HepG2 (cell line): Measurements from ENCODE around the gene RAC3. TPM values are rescaled to one million over a fixed set of nuclear protein-coding genes. Genes with fewer than 3 reads are reported as not detected.
A peak's percentile ranks its signal among the peaks of the same experiment; 100 is the strongest.

Experiments
- KDM5B ChIP-seq: sonication (generic); formaldehyde crosslinking; IDR thresholded peaks from 2 replicates; pipeline ENCODE4 v1.4.0; 2020; ENCODE audit warnings: missing genetic modification reagents, mild to moderate bottlenecking, borderline replicate concordance
- SRY ChIP-seq: sonication (generic); formaldehyde crosslinking; IDR thresholded peaks from 2 replicates; pipeline ENCODE4 v1.8.0; 2022; ENCODE audit warnings: mild to moderate bottlenecking, missing genetic modification reagents
- ZNF207 ChIP-seq: fragments of 450-650 bp; IDR thresholded peaks from 2 replicates; pipeline ENCODE4 v1.6.1; 2016; ENCODE audit warnings: antibody characterized with exemption, borderline replicate concordance
- ZNF234 ChIP-seq: sonication (generic); formaldehyde crosslinking; conservative IDR thresholded peaks from 2 replicates; pipeline ENCODE4 v1.5.1; 2020; ENCODE audit warnings: mild to moderate bottlenecking, missing genetic modification reagents
- ZNF34 ChIP-seq: sonication (generic); formaldehyde crosslinking; IDR thresholded peaks from 2 replicates; pipeline ENCODE4 v1.4.0; 2020; ENCODE audit warnings: mild to moderate bottlenecking, missing genetic modification reagents, borderline replicate concordance
- ZNF572 ChIP-seq: sonication (generic); formaldehyde crosslinking; IDR thresholded peaks from 2 replicates; pipeline ENCODE4 v1.5.1; 2020; ENCODE audit warnings: mild to moderate bottlenecking, missing genetic modification reagents
- ZSCAN31 ChIP-seq: sonication (generic); formaldehyde crosslinking; IDR thresholded peaks from 2 replicates; pipeline ENCODE4 v1.5.0; 2020; ENCODE audit warnings: low read depth, mild to moderate bottlenecking, missing genetic modification reagents
- polyA plus RNA-seq, 8 experiments: library from polyadenylated mRNA; depleted of rRNA in 3 of 8; stranded (reverse) in 7 of 8; unstranded in 1 of 8; fragments of >200 nt; fragmentation: Illumina TruSeq in 4 of 8; extraction: Trizol in 4 of 8; gene quantifications; 2 replicates each; pipeline versions ENCODE4 v1.2.1 to v1.2.3, GENCODE V29; 2011 to 2016; ENCODE audit warnings: low read depth in 4 of 8, missing spikeins in 1 of 8, mixed read lengths in 1 of 8; ENCODE audit not compliant: insufficient read depth in 1 of 8
- total RNA-seq, 5 experiments: library from RNA; depleted of rRNA; stranded (reverse); fragments of >200 nt; fragmentation: Illumina TruSeq; extraction: Trizol; gene quantifications; 2 replicates each; pipeline ENCODE4 v1.2.3, GENCODE V29; 2016; ENCODE audit warnings: low read depth in 1 of 5
- TF ChIP-seq, protein P1 (sequence below), 2 experiments: sonication (generic) in 1 of 2; formaldehyde crosslinking in 1 of 2; IDR thresholded peaks; 2 replicates each; pipeline versions ENCODE4 v1.6.1 to v1.9.0; 2014 to 2022; ENCODE audit warnings: antibody characterized with exemption in 1 of 2, borderline replicate concordance in 1 of 2, inconsistent platforms in 1 of 2, low read depth in 1 of 2, missing genetic modification reagents in 1 of 2
- TF ChIP-seq, protein P2 (sequence below): sonication (generic); formaldehyde crosslinking; IDR thresholded peaks from 2 replicates; pipeline ENCODE4 v1.5.1; 2020; ENCODE audit warnings: missing genetic modification reagents, mild to moderate bottlenecking, borderline replicate concordance
- TF ChIP-seq, protein P3 (sequence below): sonication (generic); formaldehyde crosslinking; IDR thresholded peaks from 2 replicates; pipeline ENCODE4 v1.4.0; 2020; ENCODE audit warnings: missing genetic modification reagents
- TF ChIP-seq, protein P4 (sequence below): sonication (generic); formaldehyde crosslinking; IDR thresholded peaks from 2 replicates; pipeline ENCODE4 v1.5.1; 2020; ENCODE audit warnings: missing genetic modification reagents, mild to moderate bottlenecking, borderline replicate concordance
- TF ChIP-seq, protein P5 (sequence below): IDR thresholded peaks from 2 replicates; pipeline ENCODE4 v1.6.1; 2016; ENCODE audit warnings: low read depth, borderline replicate concordance

Gene RAC3
- total and polyA plus RNA-seq, 2 of the 13 experiments (the other 11 are each of a cell fraction or from before 2014, with no cell fraction given) = 10.5 to 21.3 TPM

DNA sequence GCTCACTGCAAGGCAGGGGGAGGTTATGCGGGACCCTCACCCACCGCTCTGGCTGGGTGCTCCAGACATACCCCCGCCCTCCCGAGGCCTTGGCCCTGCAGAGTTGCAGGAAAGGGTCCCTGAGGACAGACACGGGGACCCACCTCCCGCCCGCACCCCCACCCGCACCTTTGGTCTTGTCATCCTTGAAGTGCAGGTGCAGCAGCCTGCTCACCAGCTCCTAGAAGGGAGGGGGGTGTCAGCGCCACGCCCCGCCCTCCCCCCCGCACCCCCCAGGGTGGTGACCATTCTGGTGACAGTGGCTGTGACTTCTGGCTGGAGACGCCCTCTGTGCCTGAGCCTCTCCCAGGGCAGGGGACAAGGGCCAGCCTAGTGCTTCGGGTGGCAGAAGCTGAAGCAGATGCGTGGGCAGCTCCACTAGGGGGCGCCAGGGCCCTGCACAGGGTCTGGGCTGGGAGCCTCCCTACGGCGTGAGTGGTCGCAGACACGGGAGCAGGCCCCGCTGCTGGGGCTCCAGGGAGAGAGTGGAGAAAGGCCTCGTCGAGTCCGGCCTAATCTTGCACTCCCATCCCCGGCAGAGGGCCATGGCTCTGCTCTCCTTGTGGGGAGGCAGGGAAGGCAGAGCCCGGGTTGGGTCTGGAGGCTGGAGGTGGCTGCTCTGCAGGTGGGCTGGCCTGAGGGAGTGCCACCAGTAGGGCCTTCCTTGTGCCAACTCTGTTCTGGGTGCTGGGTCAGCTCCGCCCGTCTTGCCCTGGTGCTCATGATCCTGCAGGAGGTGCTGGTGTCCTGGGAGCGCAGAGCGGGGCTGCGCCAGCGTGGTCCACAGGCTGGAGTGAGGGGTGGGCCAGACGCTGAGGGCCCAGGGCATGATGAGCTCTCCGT lies 11.5 kb upstream of the RAC3 start (continued):
- TF ChIP-seq, protein P1, sequence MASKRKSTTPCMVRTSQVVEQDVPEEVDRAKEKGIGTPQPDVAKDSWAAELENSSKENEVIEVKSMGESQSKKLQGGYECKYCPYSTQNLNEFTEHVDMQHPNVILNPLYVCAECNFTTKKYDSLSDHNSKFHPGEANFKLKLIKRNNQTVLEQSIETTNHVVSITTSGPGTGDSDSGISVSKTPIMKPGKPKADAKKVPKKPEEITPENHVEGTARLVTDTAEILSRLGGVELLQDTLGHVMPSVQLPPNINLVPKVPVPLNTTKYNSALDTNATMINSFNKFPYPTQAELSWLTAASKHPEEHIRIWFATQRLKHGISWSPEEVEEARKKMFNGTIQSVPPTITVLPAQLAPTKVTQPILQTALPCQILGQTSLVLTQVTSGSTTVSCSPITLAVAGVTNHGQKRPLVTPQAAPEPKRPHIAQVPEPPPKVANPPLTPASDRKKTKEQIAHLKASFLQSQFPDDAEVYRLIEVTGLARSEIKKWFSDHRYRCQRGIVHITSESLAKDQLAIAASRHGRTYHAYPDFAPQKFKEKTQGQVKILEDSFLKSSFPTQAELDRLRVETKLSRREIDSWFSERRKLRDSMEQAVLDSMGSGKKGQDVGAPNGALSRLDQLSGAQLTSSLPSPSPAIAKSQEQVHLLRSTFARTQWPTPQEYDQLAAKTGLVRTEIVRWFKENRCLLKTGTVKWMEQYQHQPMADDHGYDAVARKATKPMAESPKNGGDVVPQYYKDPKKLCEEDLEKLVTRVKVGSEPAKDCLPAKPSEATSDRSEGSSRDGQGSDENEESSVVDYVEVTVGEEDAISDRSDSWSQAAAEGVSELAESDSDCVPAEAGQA (IDR thresholded peaks at IDR 0.05; ENCODE audit: low read depth) = 0 out of 2 replicates have a peak, but pooled peaks have one; percentile 43
- TF ChIP-seq, protein P1 (CRISPR knock-in tag; IDR thresholded peaks at IDR 0.05; ENCODE audit: borderline replicate concordance) = no peak
- TF ChIP-seq SRY (CRISPR knock-in tag) (no peak), KDM5B (peak; percentile 84; the same call in 1 of the 2 replicates), ZNF572 (0 out of 2 replicates have a peak, but pooled peaks have one; percentile 10), ZNF207 (no peak), ZNF234 (no peak), ZSCAN31 (CRISPR knock-in tag) (peak; percentile 75; the same call in 1 of the 2 replicates), ZNF34 (no peak)
- TF ChIP-seq, protein P2, sequence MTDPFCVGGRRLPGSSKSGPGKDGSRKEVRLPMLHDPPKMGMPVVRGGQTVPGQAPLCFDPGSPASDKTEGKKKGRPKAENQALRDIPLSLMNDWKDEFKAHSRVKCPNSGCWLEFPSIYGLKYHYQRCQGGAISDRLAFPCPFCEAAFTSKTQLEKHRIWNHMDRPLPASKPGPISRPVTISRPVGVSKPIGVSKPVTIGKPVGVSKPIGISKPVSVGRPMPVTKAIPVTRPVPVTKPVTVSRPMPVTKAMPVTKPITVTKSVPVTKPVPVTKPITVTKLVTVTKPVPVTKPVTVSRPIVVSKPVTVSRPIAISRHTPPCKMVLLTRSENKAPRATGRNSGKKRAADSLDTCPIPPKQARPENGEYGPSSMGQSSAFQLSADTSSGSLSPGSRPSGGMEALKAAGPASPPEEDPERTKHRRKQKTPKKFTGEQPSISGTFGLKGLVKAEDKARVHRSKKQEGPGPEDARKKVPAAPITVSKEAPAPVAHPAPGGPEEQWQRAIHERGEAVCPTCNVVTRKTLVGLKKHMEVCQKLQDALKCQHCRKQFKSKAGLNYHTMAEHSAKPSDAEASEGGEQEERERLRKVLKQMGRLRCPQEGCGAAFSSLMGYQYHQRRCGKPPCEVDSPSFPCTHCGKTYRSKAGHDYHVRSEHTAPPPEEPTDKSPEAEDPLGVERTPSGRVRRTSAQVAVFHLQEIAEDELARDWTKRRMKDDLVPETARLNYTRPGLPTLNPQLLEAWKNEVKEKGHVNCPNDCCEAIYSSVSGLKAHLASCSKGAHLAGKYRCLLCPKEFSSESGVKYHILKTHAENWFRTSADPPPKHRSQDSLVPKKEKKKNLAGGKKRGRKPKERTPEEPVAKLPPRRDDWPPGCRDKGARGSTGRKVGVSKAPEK = no peak; the same call in 1 of the 2 replicates
- TF ChIP-seq, protein P3, sequence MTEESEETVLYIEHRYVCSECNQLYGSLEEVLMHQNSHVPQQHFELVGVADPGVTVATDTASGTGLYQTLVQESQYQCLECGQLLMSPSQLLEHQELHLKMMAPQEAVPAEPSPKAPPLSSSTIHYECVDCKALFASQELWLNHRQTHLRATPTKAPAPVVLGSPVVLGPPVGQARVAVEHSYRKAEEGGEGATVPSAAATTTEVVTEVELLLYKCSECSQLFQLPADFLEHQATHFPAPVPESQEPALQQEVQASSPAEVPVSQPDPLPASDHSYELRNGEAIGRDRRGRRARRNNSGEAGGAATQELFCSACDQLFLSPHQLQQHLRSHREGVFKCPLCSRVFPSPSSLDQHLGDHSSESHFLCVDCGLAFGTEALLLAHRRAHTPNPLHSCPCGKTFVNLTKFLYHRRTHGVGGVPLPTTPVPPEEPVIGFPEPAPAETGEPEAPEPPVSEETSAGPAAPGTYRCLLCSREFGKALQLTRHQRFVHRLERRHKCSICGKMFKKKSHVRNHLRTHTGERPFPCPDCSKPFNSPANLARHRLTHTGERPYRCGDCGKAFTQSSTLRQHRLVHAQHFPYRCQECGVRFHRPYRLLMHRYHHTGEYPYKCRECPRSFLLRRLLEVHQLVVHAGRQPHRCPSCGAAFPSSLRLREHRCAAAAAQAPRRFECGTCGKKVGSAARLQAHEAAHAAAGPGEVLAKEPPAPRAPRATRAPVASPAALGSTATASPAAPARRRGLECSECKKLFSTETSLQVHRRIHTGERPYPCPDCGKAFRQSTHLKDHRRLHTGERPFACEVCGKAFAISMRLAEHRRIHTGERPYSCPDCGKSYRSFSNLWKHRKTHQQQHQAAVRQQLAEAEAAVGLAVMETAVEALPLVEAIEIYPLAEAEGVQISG = no peak; the same call in 1 of the 2 replicates
- TF ChIP-seq, protein P4, sequence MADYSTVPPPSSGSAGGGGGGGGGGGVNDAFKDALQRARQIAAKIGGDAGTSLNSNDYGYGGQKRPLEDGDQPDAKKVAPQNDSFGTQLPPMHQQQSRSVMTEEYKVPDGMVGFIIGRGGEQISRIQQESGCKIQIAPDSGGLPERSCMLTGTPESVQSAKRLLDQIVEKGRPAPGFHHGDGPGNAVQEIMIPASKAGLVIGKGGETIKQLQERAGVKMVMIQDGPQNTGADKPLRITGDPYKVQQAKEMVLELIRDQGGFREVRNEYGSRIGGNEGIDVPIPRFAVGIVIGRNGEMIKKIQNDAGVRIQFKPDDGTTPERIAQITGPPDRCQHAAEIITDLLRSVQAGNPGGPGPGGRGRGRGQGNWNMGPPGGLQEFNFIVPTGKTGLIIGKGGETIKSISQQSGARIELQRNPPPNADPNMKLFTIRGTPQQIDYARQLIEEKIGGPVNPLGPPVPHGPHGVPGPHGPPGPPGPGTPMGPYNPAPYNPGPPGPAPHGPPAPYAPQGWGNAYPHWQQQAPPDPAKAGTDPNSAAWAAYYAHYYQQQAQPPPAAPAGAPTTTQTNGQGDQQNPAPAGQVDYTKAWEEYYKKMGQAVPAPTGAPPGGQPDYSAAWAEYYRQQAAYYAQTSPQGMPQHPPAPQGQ (CRISPR knock-in tag) = no peak
- TF ChIP-seq, protein P5, sequence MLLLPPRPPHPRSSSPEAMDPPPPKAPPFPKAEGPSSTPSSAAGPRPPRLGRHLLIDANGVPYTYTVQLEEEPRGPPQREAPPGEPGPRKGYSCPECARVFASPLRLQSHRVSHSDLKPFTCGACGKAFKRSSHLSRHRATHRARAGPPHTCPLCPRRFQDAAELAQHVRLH (CRISPR knock-in tag) = no peak
